K562 (cell line): ENCODE measurements around the gene AIF1L. TPM values are rescaled to one million over a fixed set of nuclear protein-coding genes. Genes with fewer than 3 reads are reported as not detected.

Experiments
- ATAC-seq: fragments of 200-7000 bp; cut with Tn5 transposase; 3 replicates; pipeline ENCODE4 v1.9.1; 2020; ENCODE audit warnings: moderate library complexity
- BruUV-seq: library from RNA; stranded (reverse); fragments of 400-500 nt; replicated peaks from 2 replicates; lab custom pipeline; 2021; lab: Mats Ljungman, UMichigan
- CTCF ChIA-PET: fragments of 300-600 bp; formaldehyde crosslinking; extraction: SDS; loops from one replicate; lab custom pipeline; 2021; ENCODE audit warnings: low intra/inter-chr PET ratio; lab: Yijun Ruan, JAX
- POLR2A ChIA-PET: fragments of 300-600, 350-650 bp; sonication (Branson Sonifier 250); formaldehyde crosslinking; extraction: SDS; loops from one replicate; lab custom pipeline; 2021; ENCODE audit warnings: antibody characterized with exemption, inconsistent platforms; lab: Yijun Ruan, JAX
- DNase-seq, 4 experiments: peaks; one replicate each; pipeline versions ENCODE4 v3.0.0 to v3.0.0-alpha.2; 2011 to 2018; ENCODE audit warnings: low spot score in 3 of 4, mixed read lengths in 3 of 4; ENCODE audit errors: extremely low read depth in 1 of 4
- FAIRE-seq: peaks from 2 replicates; lab custom pipeline; 2011; peaks lifted over from hg19 to GRCh38; lab: Jason Lieb, UNC
- H2AFZ ChIP-seq: 2 replicates; pipeline ENCODE4 v1.6.0; 2011; ENCODE audit warnings: low read depth, low read length, control low read depth, inconsistent platforms
- H3K27ac ChIP-seq: fragments of 200-600 bp; 3 replicates; pipeline ENCODE4 v1.8.0; 2011; ENCODE audit warnings: low read depth, mild to moderate bottlenecking, control low read depth, inconsistent platforms, low read length, moderate library complexity, mixed read lengths; ENCODE audit errors: extremely low read depth
- H3K27me3 ChIP-seq, 2 experiments: fragments of 300-600 bp in 1 of 2; 2 replicates in 1 of 2; 3 replicates in 1 of 2; pipeline versions ENCODE4 v1.6.0 to v1.8.0; 2011; ENCODE audit warnings: inconsistent platforms in 2 of 2, low read length in 2 of 2, mild to moderate bottlenecking in 1 of 2, mixed read lengths in 1 of 2, moderate library complexity in 1 of 2; ENCODE audit not compliant: control insufficient read depth in 2 of 2, insufficient read depth in 2 of 2
- H3K36me3 ChIP-seq: fragments of 300-600 bp; 3 replicates; pipeline ENCODE4 v1.8.0; 2011; ENCODE audit warnings: mild to moderate bottlenecking, low read length, inconsistent platforms; ENCODE audit not compliant: control insufficient read depth, insufficient read depth
- H3K4me1 ChIP-seq, 2 experiments: fragments of 200-600 bp in 1 of 2; replicated peaks in 1 of 2; 2 replicates in 1 of 2; 3 replicates in 1 of 2; pipeline versions ENCODE4 v1.5.1 to v1.8.0; 2011; ENCODE audit warnings: inconsistent platforms in 2 of 2, low read length in 2 of 2, mild to moderate bottlenecking in 1 of 2, mixed read lengths in 1 of 2, moderate library complexity in 1 of 2; ENCODE audit not compliant: control insufficient read depth in 2 of 2, insufficient read depth in 2 of 2
- H3K4me2 ChIP-seq: 2 replicates; pipeline ENCODE4 v1.6.1; 2011; ENCODE audit warnings: low read length, control low read depth, inconsistent platforms, mixed read lengths; ENCODE audit not compliant: insufficient read depth
- H3K4me3 ChIP-seq: fragments of 200-600 bp; sonication (generic), shearing (Covaris generic); 2 replicates; pipeline ENCODE4 v1.5.1; 2016; ENCODE audit warnings: control low read depth, inconsistent platforms
- H3K79me2 ChIP-seq: fragments of 200-600 bp; 3 replicates; pipeline ENCODE4 v1.8.0; 2011; ENCODE audit warnings: low read length, inconsistent platforms; ENCODE audit not compliant: control insufficient read depth, insufficient read depth
- H3K9ac ChIP-seq, 2 experiments: 2 replicates each; pipeline versions ENCODE4 v1.6.0 to v1.6.1; 2011; ENCODE audit warnings: low read depth in 2 of 2, low read length in 2 of 2, control low read depth in 1 of 2, inconsistent platforms in 1 of 2, mild to moderate bottlenecking in 1 of 2, mixed read lengths in 1 of 2; ENCODE audit not compliant: insufficient read depth in 1 of 2
- H3K9me1 ChIP-seq: one replicate; pipeline ENCODE4 v1.6.0; 2011; ENCODE audit warnings: inconsistent platforms, mild to moderate bottlenecking, low read length, moderate library complexity; ENCODE audit not compliant: control insufficient read depth, insufficient read depth
- H3K9me3 ChIP-seq: replicated peaks from 2 replicates; pipeline ENCODE4 v1.5.1; 2011; ENCODE audit warnings: low read depth, low read length, inconsistent platforms; ENCODE audit not compliant: control insufficient read depth, insufficient read depth
- H4K20me1 ChIP-seq: replicated peaks from 2 replicates; pipeline ENCODE4 v1.6.1; 2011; ENCODE audit warnings: low read length, inconsistent platforms, mixed read lengths; ENCODE audit not compliant: control insufficient read depth, insufficient read depth
- E2F1 ChIP-seq: sonication (generic); formaldehyde crosslinking; IDR thresholded peaks from 2 replicates; pipeline ENCODE4 v1.8.1; 2023; ENCODE audit warnings: mild to moderate bottlenecking, missing genetic modification reagents, moderate library complexity
- MLX ChIP-seq, 2 experiments: fragments of 450-650 bp in 1 of 2; sonication (generic) in 1 of 2; formaldehyde crosslinking; conservative IDR thresholded peaks; 2 replicates each; pipeline versions ENCODE4 v1.4.0 to v1.8.1; 2020 to 2022; ENCODE audit warnings: mild to moderate bottlenecking in 1 of 2, missing genetic modification reagents in 1 of 2
- MTA3 ChIP-seq: fragments of 450-650 bp; formaldehyde crosslinking; IDR thresholded peaks from 2 replicates; pipeline ENCODE4 v1.6.1; 2017; ENCODE audit warnings: mild to moderate bottlenecking, borderline replicate concordance
- WGBS: fragments of 100-300 bp; shearing (Covaris generic); methylation state at CpG from one replicate; pipeline ENCODE4 v1.1.6; 2016; ENCODE audit warnings: low coverage, mixed read lengths; ENCODE audit not compliant: insufficient coverage; ENCODE audit errors: missing lambda C conversion rate; 5-methylcytosine and 5-hydroxymethylcytosine counted together
- in situ Hi-C: fragments of 300-500 bp; cut with MboI; formaldehyde crosslinking; loops from 4 replicates; pipeline ENCODE4 v1.15.0; 2018; ENCODE audit warnings: inconsistent platforms, mixed read lengths
- intact Hi-C: fragments of 100-400 bp; cut with micrococcal nuclease; formaldehyde crosslinking; loops from 2 replicates; pipeline ENCODE4 v1.14.2; 2022
- polyA plus RNA-seq, 8 experiments: library from polyadenylated mRNA; depleted of rRNA in 4 of 8; stranded (reverse) in 5 of 8; unstranded in 3 of 8; fragments of >200 nt; fragmentation: Nextera tagmentation in 2 of 8; fragmentation: Illumina TruSeq in 1 of 8; extraction: Ambion mirVana in 2 of 8; extraction: Trizol in 1 of 8; gene quantifications; 2 replicates each; pipeline versions ENCODE4 v1.2.1 to v1.2.3, GENCODE V29; 2011 to 2014; ENCODE audit warnings: inconsistent platforms in 1 of 8, missing spikeins in 1 of 8
- total RNA-seq, 7 experiments: library from RNA; depleted of rRNA in 6 of 7; stranded (reverse); fragments of >200 nt in 6 of 7; fragmentation: Illumina TruSeq in 2 of 7; extraction: Trizol in 2 of 7; gene quantifications; 2 replicates each; pipeline versions ENCODE4 v1.2.1 to v1.2.3, GENCODE V29; 2011 to 2021; ENCODE audit warnings: low replicate concordance in 1 of 7
- TF ChIP-seq, protein P1 (sequence below): fragments of 450-650 bp; IDR thresholded peaks from 2 replicates; pipeline ENCODE4 v1.6.1; 2016; ENCODE audit warnings: low read depth, mild to moderate bottlenecking, moderate library complexity
- TF ChIP-seq, protein P2 (sequence below): sonication (generic); formaldehyde crosslinking; IDR thresholded peaks from 2 replicates; pipeline ENCODE4 v1.8.1; 2023; ENCODE audit warnings: mild to moderate bottlenecking, missing genetic modification reagents

Gene AIF1L
- total and polyA plus RNA-seq, 9 of the 15 experiments (the other 6 are each of a cell fraction or from before 2014, with no cell fraction given) = 0.34 to 9.1 (median 1.3) TPM

GRCh38 chr9:131145245-131145644 lies 48.9 kb downstream of the AIF1L start:
- WGBS = 52% methylated on average over 2 of the region's 2 CpGs
- H3K36me3 ChIP-seq = peaks cover 99% of the 10 kb centered on the region
- H3K4me2 ChIP-seq = no peak overlapping the region
- peaks cover 14% of the 10 kb centered on the region for H4K20me1 ChIP-seq
- no peak overlapping the region for H2AFZ ChIP-seq
- H3K9me1 ChIP-seq = peaks cover 3% of the 10 kb centered on the region
- H3K4me1 ChIP-seq = no peaks in the 10 kb centered on the region; a peak in 2 of 5 replicates
- H3K9ac ChIP-seq = no peak overlapping the region
- ATAC-seq (no peak), DNase-seq (peak in 1 of 4 experiments; percentile 68), FAIRE-seq (no peak)
- in situ Hi-C loops (no loop called here), intact Hi-C loops (no loop called here)
- BruUV-seq = no TSS peak
- TF ChIP-seq, protein P1, sequence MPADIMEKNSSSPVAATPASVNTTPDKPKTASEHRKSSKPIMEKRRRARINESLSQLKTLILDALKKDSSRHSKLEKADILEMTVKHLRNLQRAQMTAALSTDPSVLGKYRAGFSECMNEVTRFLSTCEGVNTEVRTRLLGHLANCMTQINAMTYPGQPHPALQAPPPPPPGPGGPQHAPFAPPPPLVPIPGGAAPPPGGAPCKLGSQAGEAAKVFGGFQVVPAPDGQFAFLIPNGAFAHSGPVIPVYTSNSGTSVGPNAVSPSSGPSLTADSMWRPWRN = no peak
- TF ChIP-seq E2F1 (CRISPR knock-in tag) = peak; percentile 41; the same call in 1 of the 2 replicates
- TF ChIP-seq MTA3 = no peak
- TF ChIP-seq, protein P2, sequence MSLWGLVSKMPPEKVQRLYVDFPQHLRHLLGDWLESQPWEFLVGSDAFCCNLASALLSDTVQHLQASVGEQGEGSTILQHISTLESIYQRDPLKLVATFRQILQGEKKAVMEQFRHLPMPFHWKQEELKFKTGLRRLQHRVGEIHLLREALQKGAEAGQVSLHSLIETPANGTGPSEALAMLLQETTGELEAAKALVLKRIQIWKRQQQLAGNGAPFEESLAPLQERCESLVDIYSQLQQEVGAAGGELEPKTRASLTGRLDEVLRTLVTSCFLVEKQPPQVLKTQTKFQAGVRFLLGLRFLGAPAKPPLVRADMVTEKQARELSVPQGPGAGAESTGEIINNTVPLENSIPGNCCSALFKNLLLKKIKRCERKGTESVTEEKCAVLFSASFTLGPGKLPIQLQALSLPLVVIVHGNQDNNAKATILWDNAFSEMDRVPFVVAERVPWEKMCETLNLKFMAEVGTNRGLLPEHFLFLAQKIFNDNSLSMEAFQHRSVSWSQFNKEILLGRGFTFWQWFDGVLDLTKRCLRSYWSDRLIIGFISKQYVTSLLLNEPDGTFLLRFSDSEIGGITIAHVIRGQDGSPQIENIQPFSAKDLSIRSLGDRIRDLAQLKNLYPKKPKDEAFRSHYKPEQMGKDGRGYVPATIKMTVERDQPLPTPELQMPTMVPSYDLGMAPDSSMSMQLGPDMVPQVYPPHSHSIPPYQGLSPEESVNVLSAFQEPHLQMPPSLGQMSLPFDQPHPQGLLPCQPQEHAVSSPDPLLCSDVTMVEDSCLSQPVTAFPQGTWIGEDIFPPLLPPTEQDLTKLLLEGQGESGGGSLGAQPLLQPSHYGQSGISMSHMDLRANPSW (CRISPR knock-in tag) = 0 out of 2 replicates have a peak, but pooled peaks have one; percentile 85
- peak in 1 of 2 experiments; percentile 57; a peak in 1 of 4 replicates for TF ChIP-seq MLX (CRISPR knock-in tag; conservative IDR thresholded peaks at IDR 0.05)
- no peak overlapping the region for H3K27ac ChIP-seq
- H3K4me3 ChIP-seq = no peak overlapping the region
- ChIA-PET POLR2A (interaction anchor here (0.6 to 22.5 kb wide), 16 partner anchors 7 to 73 kb away, joined by 3 to 583 read pairs (median 4); partner anchors contain the start of gene NUP214), CTCF (no interaction called here)
- H3K27me3 ChIP-seq = no peaks in the 10 kb centered on the region
- no peaks in the 10 kb centered on the region for H3K79me2 ChIP-seq
- H3K9me3 ChIP-seq = no peaks in the 10 kb centered on the region
